ACC112 (cell line): ENCODE results near the gene LGALS9C.
"Not testable (repeated sequence)": the region's sequence is repeated elsewhere in the genome, so short reads cannot be mapped to it uniquely, and the experiment has no call there.

Experiments
- H2AFZ ChIP-seq: fragments of 200-600 bp; sonication (generic); one replicate; pipeline ENCODE4 v1.6.0; 2017; ENCODE audit warnings: antibody characterized with exemption, low read length; ENCODE audit not compliant: unreplicated experiment
- H3K27ac ChIP-seq: fragments of 200-600 bp; sonication (generic); 2 replicates; pipeline ENCODE4 v1.5.1; 2014; ENCODE audit warnings: low read depth, mild to moderate bottlenecking, antibody characterized with exemption, low read length, moderate library complexity
- H3K27me3 ChIP-seq: fragments of 200-600 bp; sonication (generic); 2 replicates; pipeline ENCODE4 v1.6.1; 2014; ENCODE audit warnings: mild to moderate bottlenecking, antibody characterized with exemption, low read length, moderate library complexity, mixed read lengths; ENCODE audit not compliant: insufficient read depth
- H3K36me3 ChIP-seq: fragments of 200-600 bp; sonication (generic); 2 replicates; pipeline ENCODE4 v1.6.1; 2016; ENCODE audit warnings: mild to moderate bottlenecking, antibody characterized with exemption, low read length, moderate library complexity, mixed read lengths; ENCODE audit not compliant: insufficient read depth
- H3K4me1 ChIP-seq: fragments of 200-600 bp; sonication (generic); one replicate; pipeline ENCODE4 v1.6.1; 2016; ENCODE audit warnings: low read length, mixed read lengths; ENCODE audit not compliant: insufficient read depth, unreplicated experiment, control insufficient read depth
- H3K4me3 ChIP-seq: fragments of 200-600 bp; sonication (generic); 2 replicates; pipeline ENCODE4 v1.5.1; 2014; ENCODE audit warnings: mild to moderate bottlenecking, low read depth, low read length
- H3K79me2 ChIP-seq: fragments of 200-600 bp; sonication (generic); one replicate; pipeline ENCODE4 v1.6.0; 2016; ENCODE audit warnings: low read length; ENCODE audit not compliant: control insufficient read depth, unreplicated experiment, insufficient read depth

LGALS9C gene

GRCh38 chr17:18463831-18464502 is 12.6 kb upstream of the LGALS9C start:
- not testable (repeated sequence) for H3K27me3 ChIP-seq, H3K4me1 ChIP-seq, H3K79me2 ChIP-seq, H3K27ac ChIP-seq, H2AFZ ChIP-seq, H3K36me3 ChIP-seq, H3K4me3 ChIP-seq

- H3K4me1 ChIP-seq, H3K4me3 ChIP-seq, H3K27me3 ChIP-seq, H3K27ac ChIP-seq, H2AFZ ChIP-seq, H3K36me3 ChIP-seq, H3K79me2 ChIP-seq: not testable (repeated sequence)
Measured at GRCh38 chr17:18466250-18466983, 10.2 kb upstream of the LGALS9C start.

DNA sequence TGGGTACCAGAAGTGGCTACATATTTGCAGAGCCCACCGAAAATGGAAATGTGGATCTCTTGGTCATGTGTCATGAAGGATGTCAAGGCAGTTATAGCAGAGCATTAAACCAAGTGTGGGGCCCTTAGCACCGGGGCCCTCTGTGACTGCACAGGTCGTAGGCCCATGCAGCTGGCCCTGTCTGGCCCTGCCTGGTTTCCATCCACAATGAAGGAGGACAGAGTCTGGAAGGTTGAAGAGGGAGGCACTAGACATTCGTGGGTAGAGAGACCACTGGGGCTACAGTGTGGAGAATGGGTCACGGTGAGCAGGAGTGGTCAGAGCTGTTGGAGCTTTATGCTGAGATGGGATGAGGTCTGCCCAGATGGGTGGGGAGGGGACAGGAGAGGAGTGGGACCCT is 9.6 kb upstream of the LGALS9C start:
- H3K36me3 ChIP-seq, H3K27ac ChIP-seq, H3K27me3 ChIP-seq, H3K4me1 ChIP-seq, H3K4me3 ChIP-seq, H3K79me2 ChIP-seq, H2AFZ ChIP-seq: not testable (repeated sequence)

- not testable (repeated sequence) for H3K27ac ChIP-seq, H3K4me1 ChIP-seq, H3K36me3 ChIP-seq, H3K79me2 ChIP-seq, H2AFZ ChIP-seq, H3K27me3 ChIP-seq, H3K4me3 ChIP-seq
Measured at GRCh38 chr17:18468472-18469171, 8.0 kb upstream of the LGALS9C start.

DNA sequence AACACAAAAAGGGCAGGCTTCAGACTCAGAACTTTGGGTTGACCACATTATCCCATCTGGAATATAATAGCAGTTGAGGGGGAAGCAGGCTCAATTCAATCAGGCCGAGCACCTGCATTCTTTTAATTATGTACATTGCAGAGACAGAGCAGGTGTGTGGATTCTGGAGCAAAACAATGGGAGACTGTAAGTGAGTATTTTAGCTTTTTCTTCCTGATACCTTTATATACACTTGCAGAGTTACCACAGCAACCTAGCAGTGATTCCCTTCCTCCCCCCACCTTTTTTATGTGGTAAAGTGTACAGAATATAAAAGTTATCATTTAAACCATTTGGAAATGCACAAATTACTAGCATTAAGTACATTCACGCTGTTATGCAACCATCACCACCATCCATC is 6.8 kb upstream of the LGALS9C start:
- H3K27ac ChIP-seq, H3K79me2 ChIP-seq, H3K4me3 ChIP-seq: not testable (repeated sequence)

GRCh38 chr17:18470345-18470930 is 6.2 kb upstream of the LGALS9C start:
- not testable (repeated sequence) for H3K36me3 ChIP-seq, H3K4me3 ChIP-seq

More for the DNA sequence above, 6.8 kb upstream of the LGALS9C start:
- H3K4me1 ChIP-seq, H3K27me3 ChIP-seq, H2AFZ ChIP-seq, H3K36me3 ChIP-seq: not testable (repeated sequence)

DNA sequence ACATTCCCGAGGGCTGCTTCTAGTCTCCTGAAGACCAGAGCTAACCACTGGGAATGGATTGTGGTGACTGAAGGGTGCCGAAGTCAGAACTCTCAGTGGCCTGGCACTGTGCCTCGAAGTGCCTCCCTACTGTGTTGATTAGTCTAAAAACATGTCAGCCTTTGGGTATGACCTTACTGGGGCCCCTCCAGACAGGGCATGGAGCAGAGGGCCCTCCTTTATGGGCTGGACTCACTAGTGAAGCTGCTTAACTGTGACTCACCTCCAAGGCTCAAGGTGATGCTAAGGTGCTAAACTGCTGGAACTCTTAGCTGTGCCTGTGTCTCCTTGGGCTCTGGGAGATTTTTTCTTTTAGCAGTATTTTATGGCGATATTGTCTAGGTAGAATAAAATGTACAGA is 2.6 kb upstream of the LGALS9C start:
- H3K4me1 ChIP-seq, H3K36me3 ChIP-seq, H2AFZ ChIP-seq, H3K4me3 ChIP-seq, H3K79me2 ChIP-seq, H3K27me3 ChIP-seq, H3K27ac ChIP-seq: not testable (repeated sequence)

More at GRCh38 chr17:18470345-18470930, 6.2 kb upstream of the LGALS9C start:
- not testable (repeated sequence) for H3K27me3 ChIP-seq, H3K79me2 ChIP-seq, H3K4me1 ChIP-seq, H2AFZ ChIP-seq, H3K27ac ChIP-seq

DNA sequence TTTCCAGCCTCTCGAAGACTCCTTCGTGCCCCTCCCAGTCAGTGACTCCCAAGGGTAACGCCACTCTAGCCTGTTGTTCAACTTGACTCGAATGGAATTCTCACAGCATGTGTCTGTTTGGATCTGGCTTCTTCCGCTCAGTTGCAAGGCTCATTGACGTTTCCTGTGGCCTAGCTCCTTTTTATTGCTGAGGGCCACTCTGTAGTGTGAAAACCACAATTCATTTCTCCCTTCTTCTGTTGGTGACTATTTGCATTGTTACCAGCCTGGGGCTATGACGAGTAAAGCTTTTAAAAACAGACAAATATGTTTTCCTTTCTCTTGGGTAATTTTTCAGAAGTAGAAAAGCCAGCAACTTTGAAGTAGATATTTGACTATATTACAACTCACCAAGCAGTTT is 1.8 kb upstream of the LGALS9C start:
- H2AFZ ChIP-seq, H3K79me2 ChIP-seq, H3K4me3 ChIP-seq, H3K4me1 ChIP-seq, H3K27ac ChIP-seq, H3K27me3 ChIP-seq, H3K36me3 ChIP-seq: not testable (repeated sequence)

GRCh38 chr17:18477367-18477766 is 778 bp downstream of the LGALS9C start:
- H3K4me1 ChIP-seq, H3K79me2 ChIP-seq, H3K36me3 ChIP-seq, H3K27ac ChIP-seq, H3K4me3 ChIP-seq, H2AFZ ChIP-seq, H3K27me3 ChIP-seq: not testable (repeated sequence)

DNA sequence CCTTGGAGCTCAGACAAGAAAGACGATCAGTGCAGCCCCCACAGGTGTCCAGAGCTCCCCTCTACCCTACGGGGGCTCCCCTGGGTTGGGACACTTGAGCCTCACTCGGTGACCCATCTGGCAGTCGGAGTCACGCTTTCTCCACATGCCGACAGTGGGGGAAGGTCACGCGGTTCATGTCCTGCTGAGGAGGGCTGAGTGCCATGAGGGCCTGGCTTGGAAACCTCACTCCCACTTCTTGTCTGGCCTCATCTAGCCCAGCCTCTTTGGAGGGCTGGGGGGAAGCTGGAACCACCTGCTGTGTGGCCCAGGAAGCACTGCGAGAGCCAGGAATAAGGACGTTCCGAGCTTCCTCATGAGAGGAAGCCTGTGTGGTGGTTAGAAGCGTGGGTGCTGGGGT is 1.8 kb downstream of the LGALS9C start:
- H3K27ac ChIP-seq, H3K4me1 ChIP-seq, H3K36me3 ChIP-seq, H3K4me3 ChIP-seq, H3K27me3 ChIP-seq, H2AFZ ChIP-seq, H3K79me2 ChIP-seq: not testable (repeated sequence)
